ENCODE measurements around the gene DOCK3.
A peak's percentile ranks its signal among the peaks of the same experiment; 100 is the strongest.

Gene DOCK3

DNA sequence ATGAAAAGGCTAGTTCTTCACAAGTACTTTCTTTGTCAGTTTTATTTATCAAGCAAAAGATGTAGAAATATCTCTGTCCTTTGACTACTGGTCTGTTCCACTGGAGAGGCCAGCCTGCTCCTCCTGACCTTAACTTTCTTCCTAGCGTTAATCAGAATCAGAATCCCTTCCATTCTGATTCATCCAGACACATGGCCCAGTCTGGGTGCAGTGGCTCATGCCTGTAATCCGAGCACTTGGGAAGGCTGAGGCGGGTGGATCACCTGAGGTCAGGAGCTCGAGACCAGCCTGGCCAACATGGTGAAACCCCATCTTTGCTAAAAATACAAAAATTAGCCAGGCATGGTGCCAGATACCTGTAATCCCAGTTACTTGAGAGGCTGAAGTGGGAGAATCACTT lies 678.4 kb downstream of the DOCK3 start:
- Histone ChIP-seq H3K9me3 (ENCODE audit: severe bottlenecking) (no peaks in the 10 kb centered on the region), H3K27me3 (ENCODE audit: insufficient read depth, low read depth, severe bottlenecking) (no peaks in the 10 kb centered on the region), H3K27ac (peak overlapping the region; percentile 85), H3K4me3 (ENCODE audit: low read depth, low read length) (no peak overlapping the region), H3K36me3 (peaks cover 5% of the 10 kb centered on the region)
- TF ChIP-seq, protein P1, sequence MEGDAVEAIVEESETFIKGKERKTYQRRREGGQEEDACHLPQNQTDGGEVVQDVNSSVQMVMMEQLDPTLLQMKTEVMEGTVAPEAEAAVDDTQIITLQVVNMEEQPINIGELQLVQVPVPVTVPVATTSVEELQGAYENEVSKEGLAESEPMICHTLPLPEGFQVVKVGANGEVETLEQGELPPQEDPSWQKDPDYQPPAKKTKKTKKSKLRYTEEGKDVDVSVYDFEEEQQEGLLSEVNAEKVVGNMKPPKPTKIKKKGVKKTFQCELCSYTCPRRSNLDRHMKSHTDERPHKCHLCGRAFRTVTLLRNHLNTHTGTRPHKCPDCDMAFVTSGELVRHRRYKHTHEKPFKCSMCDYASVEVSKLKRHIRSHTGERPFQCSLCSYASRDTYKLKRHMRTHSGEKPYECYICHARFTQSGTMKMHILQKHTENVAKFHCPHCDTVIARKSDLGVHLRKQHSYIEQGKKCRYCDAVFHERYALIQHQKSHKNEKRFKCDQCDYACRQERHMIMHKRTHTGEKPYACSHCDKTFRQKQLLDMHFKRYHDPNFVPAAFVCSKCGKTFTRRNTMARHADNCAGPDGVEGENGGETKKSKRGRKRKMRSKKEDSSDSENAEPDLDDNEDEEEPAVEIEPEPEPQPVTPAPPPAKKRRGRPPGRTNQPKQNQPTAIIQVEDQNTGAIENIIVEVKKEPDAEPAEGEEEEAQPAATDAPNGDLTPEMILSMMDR (IDR thresholded peaks at IDR 0.05; ENCODE audit: low read depth, low read length), result no peak
- peak; percentile 90 for DNase-seq

DNA sequence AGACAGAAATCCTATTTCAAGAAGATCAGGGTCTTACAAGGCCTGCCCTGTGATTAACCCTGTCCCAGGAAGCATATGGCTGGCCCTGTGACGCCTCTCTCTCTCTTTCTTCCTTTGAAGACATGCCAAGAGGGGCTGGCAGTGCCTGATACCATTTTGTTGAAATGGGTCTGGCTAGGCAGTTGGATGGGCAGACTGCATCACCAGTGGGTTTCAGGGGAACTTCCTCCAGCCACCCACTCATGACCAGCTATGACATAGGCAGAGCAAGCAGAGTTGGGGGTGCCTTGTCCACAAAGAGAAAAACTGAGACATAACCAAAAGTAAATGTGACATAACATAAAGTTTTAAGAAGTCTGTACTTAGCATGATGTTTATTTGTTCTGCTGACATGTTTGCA lies 679.0 kb downstream of the DOCK3 start:
- peak; percentile 30 for DNase-seq
- no peak overlapping the region for H3K4me3 ChIP-seq (ENCODE audit: low read depth, low read length)
- TF ChIP-seq, protein P1 (IDR thresholded peaks at IDR 0.05; ENCODE audit: low read depth, low read length), result no peak
- no peaks in the 10 kb centered on the region for H3K27me3 ChIP-seq (ENCODE audit: insufficient read depth, low read depth, severe bottlenecking)
- peak overlapping the region; percentile 85 for H3K27ac ChIP-seq
- peaks cover 5% of the 10 kb centered on the region for H3K36me3 ChIP-seq
- no peaks in the 10 kb centered on the region for H3K9me3 ChIP-seq (ENCODE audit: severe bottlenecking)

DNA sequence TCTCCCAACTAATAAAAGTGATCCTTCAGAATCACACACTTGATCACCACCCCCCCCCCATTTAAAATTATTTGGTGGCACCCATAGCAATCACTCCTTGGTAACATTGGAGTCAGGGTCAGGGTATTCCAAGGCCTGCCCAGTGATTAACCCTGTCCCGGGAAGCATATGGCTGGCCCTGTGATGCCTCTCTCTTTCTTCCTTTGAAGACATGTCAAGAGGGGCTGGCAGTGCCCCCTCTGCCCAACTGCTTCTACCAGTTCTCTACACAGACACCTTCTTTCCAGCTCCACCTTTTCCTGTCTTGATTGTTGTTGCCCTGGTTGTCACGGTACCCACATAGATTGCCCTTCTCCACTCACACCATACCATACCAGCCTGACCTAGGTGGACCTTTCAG lies 679.4 kb downstream of the DOCK3 start:
- Histone ChIP-seq H3K36me3 (peaks cover 5% of the 10 kb centered on the region), H3K27ac (peak overlapping the region; percentile 85), H3K9me3 (ENCODE audit: severe bottlenecking) (no peaks in the 10 kb centered on the region), H3K27me3 (ENCODE audit: insufficient read depth, low read depth, severe bottlenecking) (no peaks in the 10 kb centered on the region), H3K4me3 (ENCODE audit: low read depth, low read length) (no peak overlapping the region)
- DNase-seq, result no peak
- TF ChIP-seq, protein P1 (IDR thresholded peaks at IDR 0.05; ENCODE audit: low read depth, low read length), result no peak

DNA sequence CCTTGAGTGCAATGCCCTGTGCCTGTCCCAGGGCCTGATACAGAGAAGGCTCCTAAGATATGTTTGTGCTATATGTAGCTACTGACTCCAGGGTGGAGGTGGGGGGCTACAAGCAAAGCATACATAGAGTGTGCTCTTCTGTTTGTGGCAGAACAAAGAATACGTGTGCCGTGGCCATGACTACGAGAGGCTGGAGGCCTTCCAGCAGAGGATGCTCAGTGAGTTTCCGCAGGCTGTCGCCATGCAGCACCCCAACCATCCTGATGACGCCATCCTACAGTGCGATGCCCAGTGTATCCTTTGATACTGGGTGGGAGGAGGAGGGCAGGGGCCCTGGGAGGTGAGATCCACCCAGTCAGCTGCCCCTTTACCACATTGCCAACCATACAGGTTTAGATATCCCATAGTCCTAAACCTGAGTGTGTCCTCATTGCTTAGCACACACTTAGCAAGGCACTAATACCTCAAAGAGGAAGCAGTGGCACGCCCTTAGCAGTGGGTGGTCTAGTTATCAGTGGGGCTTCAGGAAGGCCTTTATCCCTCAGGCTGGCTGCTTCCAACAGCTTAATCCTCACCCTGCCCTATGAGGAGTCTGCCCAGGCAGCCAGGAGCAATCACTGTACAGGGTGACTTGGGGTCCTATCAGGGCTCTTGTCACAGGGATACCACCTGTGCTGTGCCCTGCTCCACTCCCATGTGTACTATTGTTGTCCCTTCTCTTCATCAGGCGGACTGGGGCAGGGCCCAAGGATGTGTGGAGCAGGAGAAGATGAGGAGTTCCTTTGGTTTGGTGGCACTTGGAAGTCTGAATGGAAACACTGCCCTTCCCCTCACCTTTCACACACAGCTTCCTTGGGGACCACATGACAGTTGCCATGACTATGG lies 680.2 kb downstream of the DOCK3 start:
- peak overlapping the region; percentile 85 for H3K27ac ChIP-seq
- peak; percentile 61 for DNase-seq
- peaks cover 5% of the 10 kb centered on the region for H3K36me3 ChIP-seq
- no peaks in the 10 kb centered on the region for H3K27me3 ChIP-seq (ENCODE audit: insufficient read depth, low read depth, severe bottlenecking)
- H3K9me3 ChIP-seq (ENCODE audit: severe bottlenecking), result no peaks in the 10 kb centered on the region
- TF ChIP-seq, protein P1 (IDR thresholded peaks at IDR 0.05; ENCODE audit: low read depth, low read length), result no peak
- H3K4me3 ChIP-seq (ENCODE audit: low read depth, low read length), result no peak overlapping the region

DNA sequence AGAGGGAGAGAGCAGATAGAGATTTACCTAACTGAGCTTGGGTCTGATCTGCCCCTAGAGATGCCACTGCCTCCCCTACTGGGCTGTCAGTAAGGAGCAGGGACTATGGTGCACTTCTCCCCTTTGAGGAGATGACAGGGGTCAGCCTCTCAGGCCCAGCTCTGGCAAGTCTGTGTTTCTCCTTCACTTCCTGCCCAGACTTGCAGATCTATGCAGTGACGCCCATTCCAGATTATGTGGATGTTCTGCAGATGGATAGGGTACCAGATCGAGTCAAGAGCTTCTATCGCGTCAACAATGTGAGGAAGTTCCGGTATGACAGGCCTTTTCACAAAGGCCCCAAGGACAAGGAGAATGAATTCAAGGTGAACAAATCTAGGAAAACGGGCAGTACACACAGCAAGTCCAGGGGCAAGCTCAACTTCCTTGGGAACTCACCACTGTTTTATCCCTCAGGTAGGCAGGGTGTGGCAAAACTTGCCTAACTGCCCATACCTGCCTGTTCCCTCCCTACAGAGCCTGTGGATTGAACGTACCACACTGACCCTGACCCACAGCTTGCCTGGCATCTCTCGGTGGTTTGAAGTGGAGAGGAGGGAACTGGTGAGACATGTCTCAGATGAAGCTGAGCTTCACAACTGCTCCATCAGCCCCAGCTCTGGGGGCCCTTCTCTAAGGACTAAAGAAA lies 681.3 kb downstream of the DOCK3 start:
- no peak for DNase-seq
- TF ChIP-seq, protein P1 (IDR thresholded peaks at IDR 0.05; ENCODE audit: low read depth, low read length), result no peak
- no peak overlapping the region for H3K4me3 ChIP-seq (ENCODE audit: low read depth, low read length)
- no peaks in the 10 kb centered on the region for H3K36me3 ChIP-seq
- no peak overlapping the region for H3K27ac ChIP-seq
- no peaks in the 10 kb centered on the region for H3K27me3 ChIP-seq (ENCODE audit: insufficient read depth, low read depth, severe bottlenecking)
- no peaks in the 10 kb centered on the region for H3K9me3 ChIP-seq (ENCODE audit: severe bottlenecking)
